HEK293 (cell line): ENCODE results near the gene GTSF1L.

Experiments
- CTCF ChIP-seq: fragments of 450-650 bp; formaldehyde crosslinking; IDR thresholded peaks from 2 replicates; pipeline ENCODE4 v1.5.1; 2016; ENCODE audit warnings: missing biosample characterization, missing genetic modification characterization
- GLI4 ChIP-seq: fragments of 450-650 bp; formaldehyde crosslinking; IDR thresholded peaks from 2 replicates; pipeline ENCODE4 v1.5.1; 2016; ENCODE audit warnings: missing biosample characterization, missing genetic modification characterization
- KLF9 ChIP-seq: fragments of 450-650 bp; formaldehyde crosslinking; IDR thresholded peaks from 2 replicates; pipeline ENCODE4 v1.5.1; 2016; ENCODE audit warnings: missing biosample characterization, missing genetic modification characterization, low read depth
- REST ChIP-seq: fragments of 450-650 bp; formaldehyde crosslinking; IDR thresholded peaks from 2 replicates; pipeline ENCODE4 v1.5.1; 2016; ENCODE audit warnings: missing biosample characterization, missing genetic modification characterization
- TCF7L2 ChIP-seq: IDR thresholded peaks from 2 replicates; pipeline ENCODE4 v1.6.1; 2011; ENCODE audit warnings: low read depth, mild to moderate bottlenecking, inconsistent platforms, low read length, moderate library complexity, borderline replicate concordance
- YY1 ChIP-seq: fragments of 450-650 bp; formaldehyde crosslinking; IDR thresholded peaks from 2 replicates; pipeline ENCODE4 v1.5.1; 2018; ENCODE audit warnings: missing biosample characterization, missing genetic modification characterization
- ZBTB10 ChIP-seq: fragments of 450-650 bp; formaldehyde crosslinking; IDR thresholded peaks from 2 replicates; pipeline ENCODE4 v1.5.1; 2016; ENCODE audit warnings: missing biosample characterization, missing genetic modification characterization
- ZBTB20 ChIP-seq: fragments of 450-650 bp; formaldehyde crosslinking; IDR thresholded peaks from 2 replicates; pipeline ENCODE4 v1.5.1; 2016; ENCODE audit warnings: missing biosample characterization, missing genetic modification characterization
- ZFHX2 ChIP-seq: fragments of 450-650 bp; formaldehyde crosslinking; conservative IDR thresholded peaks from 2 replicates; pipeline ENCODE4 v1.5.1; 2016; ENCODE audit warnings: missing biosample characterization, missing genetic modification characterization
- ZNF133 ChIP-seq: fragments of 450-650 bp; formaldehyde crosslinking; IDR thresholded peaks from 2 replicates; pipeline ENCODE4 v1.5.1; 2016; ENCODE audit warnings: missing biosample characterization, missing genetic modification characterization
- ZNF175 ChIP-seq: fragments of 450-650 bp; formaldehyde crosslinking; IDR thresholded peaks from 2 replicates; pipeline ENCODE4 v1.5.1; 2016; ENCODE audit warnings: missing biosample characterization, missing genetic modification characterization
- ZNF544 ChIP-seq: fragments of 450-650 bp; formaldehyde crosslinking; IDR thresholded peaks from 2 replicates; pipeline ENCODE4 v1.5.0; 2017; ENCODE audit warnings: missing biosample characterization, missing genetic modification characterization
- ZNF791 ChIP-seq: fragments of 450-650 bp; formaldehyde crosslinking; IDR thresholded peaks from 2 replicates; pipeline ENCODE4 v1.5.1; 2016; ENCODE audit warnings: missing biosample characterization, missing genetic modification characterization
- ZNF830 ChIP-seq: fragments of 450-650 bp; IDR thresholded peaks from 2 replicates; pipeline ENCODE4 v1.5.0; 2018; ENCODE audit warnings: missing biosample characterization, missing genetic modification characterization, low read depth, mild to moderate bottlenecking, moderate library complexity

- TF ChIP-seq ZBTB10 (tag by site-specific recombination) (no peak), YY1 (no peak), CTCF (tag by site-specific recombination) (no peak), ZNF830 (no peak), ZBTB20 (tag by site-specific recombination) (no peak), ZNF791 (no peak), TCF7L2 (no peak), ZFHX2 (tag by site-specific recombination) (no peak), ZNF175 (tag by site-specific recombination) (no peak), KLF9 (tag by site-specific recombination) (no peak), GLI4 (no peak), ZNF544 (tag by site-specific recombination) (no peak), REST (tag by site-specific recombination) (no peak), ZNF133 (tag by site-specific recombination) (no peak)
Measured at GRCh38 chr20:43715044-43715443, 11.8 kb downstream of the GTSF1L start.
